RWPE2 (cell line): ENCODE results near the gene BANK1.

ENCODE experiments used
- ATAC-seq: fragments of 200-7000 bp; cut with Tn5 transposase; 3 replicates; pipeline ENCODE4 v1.9.1; 2021; ENCODE audit warnings: low read depth
- DNase-seq: peaks from one replicate; pipeline ENCODE4 v3.0.0-alpha.2; 2020; ENCODE audit warnings: low spot score
- H3K27ac ChIP-seq: fragments of 450-650 bp; 2 replicates; pipeline ENCODE4 v1.5.1; 2017; ENCODE audit warnings: mild to moderate bottlenecking; ENCODE audit not compliant: poor library complexity, severe bottlenecking
- H3K27me3 ChIP-seq: fragments of 250-450 bp; sonication (Bioruptor Pico); 2 replicates; pipeline ENCODE4 v1.5.1; 2021; ENCODE audit warnings: mild to moderate bottlenecking, moderate library complexity; ENCODE audit not compliant: insufficient read depth, poor library complexity, severe bottlenecking
- H3K36me3 ChIP-seq: fragments of 250-450 bp; sonication (Bioruptor Pico); 2 replicates; pipeline ENCODE4 v1.5.1; 2020; ENCODE audit warnings: low read depth, mild to moderate bottlenecking, moderate library complexity
- H3K4me1 ChIP-seq: fragments of 250-450 bp; sonication (Bioruptor Pico); 2 replicates; pipeline ENCODE4 v1.5.1; 2021; ENCODE audit warnings: mild to moderate bottlenecking, moderate library complexity; ENCODE audit not compliant: insufficient read depth, poor library complexity, severe bottlenecking
- H3K4me3 ChIP-seq: fragments of 250-450 bp; sonication (Bioruptor Pico); 2 replicates; pipeline ENCODE4 v1.5.1; 2021; ENCODE audit warnings: mild to moderate bottlenecking, moderate library complexity; ENCODE audit not compliant: severe bottlenecking
- H3K9me3 ChIP-seq: fragments of 250-450 bp; sonication (Bioruptor Pico); 2 replicates; pipeline ENCODE4 v1.5.1; 2021; ENCODE audit warnings: mild to moderate bottlenecking, moderate library complexity; ENCODE audit not compliant: severe bottlenecking
- CTCF ChIP-seq: fragments of 450-650 bp; IDR thresholded peaks from one replicate; pipeline ENCODE4 v1.5.1; 2017; ENCODE audit warnings: mild to moderate bottlenecking, moderate library complexity; ENCODE audit not compliant: poor library complexity, severe bottlenecking

The BANK1 gene

GRCh38 chr4:101801958-101802357 lies 11.4 kb downstream of the BANK1 start:
- no peaks in the 10 kb centered on the region for H3K9me3 ChIP-seq
- H3K27ac ChIP-seq, result no peak overlapping the region
- TF ChIP-seq CTCF, result no peak
- DNase-seq (no peak), ATAC-seq (no peak)
- H3K4me1 ChIP-seq, result no peaks in the 10 kb centered on the region
- no peak overlapping the region for H3K4me3 ChIP-seq
- H3K36me3 ChIP-seq, result no peaks in the 10 kb centered on the region
- no peaks in the 10 kb centered on the region for H3K27me3 ChIP-seq

- H3K4me3 ChIP-seq, result no peak overlapping the region
- ATAC-seq (no peak), DNase-seq (no peak)
- no peak for TF ChIP-seq CTCF
- no peaks in the 10 kb centered on the region for H3K36me3 ChIP-seq
- no peaks in the 10 kb centered on the region for H3K4me1 ChIP-seq
- no peak overlapping the region for H3K27ac ChIP-seq
- no peaks in the 10 kb centered on the region for H3K27me3 ChIP-seq
- no peaks in the 10 kb centered on the region for H3K9me3 ChIP-seq
These were observed 16.4 kb downstream of the BANK1 start for GRCh38 chr4:101806914-101807313.

GRCh38 chr4:101807351-101807750 lies 16.8 kb downstream of the BANK1 start:
- no peaks in the 10 kb centered on the region for H3K27me3 ChIP-seq
- ATAC-seq (no peak), DNase-seq (no peak)
- no peak overlapping the region for H3K4me3 ChIP-seq
- H3K9me3 ChIP-seq, result no peaks in the 10 kb centered on the region
- H3K36me3 ChIP-seq, result no peaks in the 10 kb centered on the region
- no peak overlapping the region for H3K27ac ChIP-seq
- no peaks in the 10 kb centered on the region for H3K4me1 ChIP-seq
- TF ChIP-seq CTCF, result no peak

GRCh38 chr4:101813604-101814003 lies 23.1 kb downstream of the BANK1 start:
- no peak overlapping the region for H3K27ac ChIP-seq
- no peak overlapping the region for H3K4me3 ChIP-seq
- no peak for ATAC-seq

GRCh38 chr4:101818362-101818761 lies 27.8 kb downstream of the BANK1 start:
- no peaks in the 10 kb centered on the region for H3K4me1 ChIP-seq
- no peaks in the 10 kb centered on the region for H3K27me3 ChIP-seq
- H3K9me3 ChIP-seq, result no peaks in the 10 kb centered on the region
- no peak overlapping the region for H3K4me3 ChIP-seq
- no peaks in the 10 kb centered on the region for H3K36me3 ChIP-seq
- no peak for DNase-seq
- no peak for ATAC-seq
- no peak overlapping the region for H3K27ac ChIP-seq
- no peak for TF ChIP-seq CTCF

More at GRCh38 chr4:101813604-101814003, 23.1 kb downstream of the BANK1 start:
- no peak for TF ChIP-seq CTCF
- H3K27me3 ChIP-seq, result no peaks in the 10 kb centered on the region
- DNase-seq, result no peak
- no peaks in the 10 kb centered on the region for H3K9me3 ChIP-seq
- H3K36me3 ChIP-seq, result no peaks in the 10 kb centered on the region
- no peaks in the 10 kb centered on the region for H3K4me1 ChIP-seq
